Suprapubic skin (tissue), 4 donors: ENCODE measurements around the gene CCDC88C. TPM values are rescaled to one million over a fixed set of nuclear protein-coding genes. Genes with fewer than 3 reads are reported as not detected.

Source experiments
- DNase-seq, 2 donors: peaks; one replicate each; pipeline ENCODE4 v3.0.0-alpha.2; 2019; ENCODE audit warnings: low spot score in 2 of 2
- H3K27ac ChIP-seq: fragments of 200-600 bp; sonication (generic); one replicate; pipeline ENCODE4 v1.5.1; 2019
- H3K27me3 ChIP-seq: fragments of 200-600 bp; sonication (generic); one replicate; pipeline ENCODE4 v1.5.1; 2019
- H3K36me3 ChIP-seq: fragments of 200-600 bp; sonication (generic); one replicate; pipeline ENCODE4 v1.5.1; 2019
- H3K4me1 ChIP-seq: fragments of 200-600 bp; sonication (generic); one replicate; pipeline ENCODE4 v1.5.1; 2019
- H3K4me3 ChIP-seq: fragments of 200-600 bp; sonication (generic); one replicate; pipeline ENCODE4 v1.5.1; 2019; ENCODE audit warnings: mild to moderate bottlenecking
- H3K9me3 ChIP-seq: fragments of 200-600 bp; sonication (generic); one replicate; pipeline ENCODE4 v1.5.1; 2019
- EP300 ChIP-seq: sonication (generic); formaldehyde crosslinking; IDR thresholded peaks from one replicate; pipeline ENCODE4 v1.6.1; 2017; ENCODE audit warnings: antibody characterized with exemption
- POLR2A ChIP-seq, 2 donors: fragments of 450-650 bp; IDR thresholded peaks; one replicate each; pipeline ENCODE4 v1.6.1; 2017; ENCODE audit warnings: antibody characterized with exemption in 2 of 2, mild to moderate bottlenecking in 2 of 2, moderate library complexity in 2 of 2
- POLR2AphosphoS5 ChIP-seq, 3 donors: sonication (generic); formaldehyde crosslinking; IDR thresholded peaks; one replicate each; pipeline ENCODE4 v1.6.1; 2017; ENCODE audit warnings: antibody characterized with exemption in 3 of 3
- WGBS: methylation state at CpG from one replicate; pipeline ENCODE4 v1.1.5; 2018; 5-methylcytosine and 5-hydroxymethylcytosine counted together
- total RNA-seq, 4 donors: library from RNA; depleted of rRNA; stranded (reverse); fragments of >200 nt; gene quantifications; one replicate each; pipeline ENCODE4 v1.1.0, GENCODE V29; 2016
- TF ChIP-seq, protein P1 (sequence below), 2 donors: fragments of 200-600 bp in 1 of 2; fragments of 450-650 bp in 1 of 2; sonication (generic) in 1 of 2; IDR thresholded peaks; one replicate each; pipeline ENCODE4 v1.5.1; 2016 to 2019; ENCODE audit warnings: antibody characterized with exemption in 2 of 2, mild to moderate bottlenecking in 1 of 2, moderate library complexity in 1 of 2

Gene CCDC88C
- total RNA-seq, 4 donors from 2014 or later = 16.6 to 25.0 (median 22.8) TPM

- no peak for DNase-seq
- H3K36me3 ChIP-seq = no peaks in the 10 kb centered on the region
- H3K4me3 ChIP-seq = no peak overlapping the region
- H3K27ac ChIP-seq = no peak overlapping the region
- H3K27me3 ChIP-seq = no peaks in the 10 kb centered on the region
- no peak for TF ChIP-seq POLR2A (IDR thresholded peaks at IDR 0.05)
- TF ChIP-seq, protein P1, sequence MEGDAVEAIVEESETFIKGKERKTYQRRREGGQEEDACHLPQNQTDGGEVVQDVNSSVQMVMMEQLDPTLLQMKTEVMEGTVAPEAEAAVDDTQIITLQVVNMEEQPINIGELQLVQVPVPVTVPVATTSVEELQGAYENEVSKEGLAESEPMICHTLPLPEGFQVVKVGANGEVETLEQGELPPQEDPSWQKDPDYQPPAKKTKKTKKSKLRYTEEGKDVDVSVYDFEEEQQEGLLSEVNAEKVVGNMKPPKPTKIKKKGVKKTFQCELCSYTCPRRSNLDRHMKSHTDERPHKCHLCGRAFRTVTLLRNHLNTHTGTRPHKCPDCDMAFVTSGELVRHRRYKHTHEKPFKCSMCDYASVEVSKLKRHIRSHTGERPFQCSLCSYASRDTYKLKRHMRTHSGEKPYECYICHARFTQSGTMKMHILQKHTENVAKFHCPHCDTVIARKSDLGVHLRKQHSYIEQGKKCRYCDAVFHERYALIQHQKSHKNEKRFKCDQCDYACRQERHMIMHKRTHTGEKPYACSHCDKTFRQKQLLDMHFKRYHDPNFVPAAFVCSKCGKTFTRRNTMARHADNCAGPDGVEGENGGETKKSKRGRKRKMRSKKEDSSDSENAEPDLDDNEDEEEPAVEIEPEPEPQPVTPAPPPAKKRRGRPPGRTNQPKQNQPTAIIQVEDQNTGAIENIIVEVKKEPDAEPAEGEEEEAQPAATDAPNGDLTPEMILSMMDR (IDR thresholded peaks at IDR 0.05) = no peak
- no peak for TF ChIP-seq POLR2AphosphoS5 (IDR thresholded peaks at IDR 0.05)
- TF ChIP-seq EP300 = no peak
- peaks cover 31% of the 10 kb centered on the region for H3K4me1 ChIP-seq
- WGBS = 72% methylated on average over 2 of the region's 2 CpGs
- H3K9me3 ChIP-seq = no peaks in the 10 kb centered on the region
Observed at GRCh38 chr14:91420686-91421085, 3.1 kb upstream of the CCDC88C start.

DNA sequence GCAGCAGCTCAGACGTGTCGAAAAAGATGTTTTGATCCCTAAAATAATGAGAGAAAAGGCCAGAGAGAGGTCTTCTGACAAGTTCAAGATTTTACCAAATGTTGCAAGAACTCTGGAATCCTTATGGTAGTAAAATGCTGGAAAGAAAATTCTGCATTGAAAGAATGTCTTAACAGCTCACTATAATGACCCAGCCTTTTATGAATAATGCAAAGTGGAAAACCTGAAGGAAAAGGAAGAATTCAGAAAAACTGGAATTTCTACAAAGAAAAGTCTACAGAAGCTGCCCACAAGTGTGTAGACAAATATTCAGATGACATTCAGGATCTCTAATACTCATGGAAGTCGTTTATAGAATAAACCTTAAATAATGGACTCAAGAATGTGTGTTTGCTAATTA, 1.8 kb upstream of the CCDC88C start:
- DNase-seq = no peak
- WGBS = 39% methylated on average over 3 of the region's 3 CpGs
- H3K9me3 ChIP-seq = no peaks in the 10 kb centered on the region
- no peaks in the 10 kb centered on the region for H3K27me3 ChIP-seq
- no peak for TF ChIP-seq POLR2A (IDR thresholded peaks at IDR 0.05)
- TF ChIP-seq EP300 = no peak
- TF ChIP-seq, protein P1 (IDR thresholded peaks at IDR 0.05) = no peak
- TF ChIP-seq POLR2AphosphoS5 (IDR thresholded peaks at IDR 0.05) = no peak
- H3K4me3 ChIP-seq = no peak overlapping the region
- H3K27ac ChIP-seq = no peak overlapping the region
- H3K4me1 ChIP-seq = peaks cover 35% of the 10 kb centered on the region
- no peaks in the 10 kb centered on the region for H3K36me3 ChIP-seq

- DNase-seq = no peak
- Histone ChIP-seq H3K4me3 (peak overlapping the region; percentile 65), H3K9me3 (no peaks in the 10 kb centered on the region), H3K36me3 (no peaks in the 10 kb centered on the region), H3K27me3 (no peaks in the 10 kb centered on the region), H3K27ac (no peak overlapping the region), H3K4me1 (peaks cover 35% of the 10 kb centered on the region)
- no peak for TF ChIP-seq POLR2AphosphoS5 (IDR thresholded peaks at IDR 0.05)
- no peak for TF ChIP-seq EP300
- TF ChIP-seq, protein P1 (IDR thresholded peaks at IDR 0.05) = no peak
- no peak for TF ChIP-seq POLR2A (IDR thresholded peaks at IDR 0.05)
- 34% methylated on average over 12 of the region's 12 CpGs for WGBS
Observed at GRCh38 chr14:91419044-91419397, 1.4 kb upstream of the CCDC88C start.

GRCh38 chr14:91418387-91419043, 895 bp upstream of the CCDC88C start:
- H3K27ac ChIP-seq = no peak overlapping the region
- peak overlapping the region; percentile 65 for H3K4me3 ChIP-seq
- H3K4me1 ChIP-seq = peaks cover 35% of the 10 kb centered on the region
- H3K36me3 ChIP-seq = no peaks in the 10 kb centered on the region
- H3K27me3 ChIP-seq = no peaks in the 10 kb centered on the region
- H3K9me3 ChIP-seq = no peaks in the 10 kb centered on the region
- peak in 1 of 2 donors; percentile 80 for DNase-seq
- no peak for TF ChIP-seq EP300
- TF ChIP-seq, protein P1 (IDR thresholded peaks at IDR 0.05) = peak; percentile 95 to 98
- no peak for TF ChIP-seq POLR2AphosphoS5 (IDR thresholded peaks at IDR 0.05)
- TF ChIP-seq POLR2A (IDR thresholded peaks at IDR 0.05) = no peak
- 0% methylated on average over 22 of the region's 42 CpGs for WGBS

DNA sequence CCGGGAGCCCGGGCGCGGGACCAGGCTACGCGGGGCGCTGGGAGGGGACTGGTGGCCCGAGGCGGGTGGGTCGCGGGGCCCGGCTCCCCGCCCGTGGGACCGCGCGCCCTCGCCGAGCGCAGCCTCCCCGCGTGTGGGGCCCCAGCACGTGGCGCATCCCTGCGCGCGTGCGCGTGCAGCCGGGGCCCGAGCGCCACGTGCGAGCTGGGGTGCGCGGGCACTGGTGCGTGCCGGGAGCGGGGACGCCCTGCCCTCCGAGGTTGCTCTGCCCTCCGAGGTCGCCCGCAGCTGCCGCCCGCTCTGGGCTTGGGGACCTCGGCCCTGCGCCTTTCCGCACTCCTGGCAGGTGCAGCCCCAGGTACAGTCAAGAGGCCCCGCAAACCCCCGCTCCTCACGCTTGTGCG, 365 bp upstream of the CCDC88C start:
- no peak overlapping the region for H3K27ac ChIP-seq
- no peak for DNase-seq
- 0% methylated on average over 7 of the region's 53 CpGs for WGBS

More for the DNA sequence above, 365 bp upstream of the CCDC88C start:
- H3K36me3 ChIP-seq = no peaks in the 10 kb centered on the region
- H3K9me3 ChIP-seq = no peaks in the 10 kb centered on the region
- peaks cover 35% of the 10 kb centered on the region for H3K4me1 ChIP-seq
- peak overlapping the region; percentile 65 for H3K4me3 ChIP-seq
- no peaks in the 10 kb centered on the region for H3K27me3 ChIP-seq
- TF ChIP-seq, protein P1 (IDR thresholded peaks at IDR 0.05) = no peak
- TF ChIP-seq POLR2A (IDR thresholded peaks at IDR 0.05) (no peak), EP300 (no peak), POLR2AphosphoS5 (IDR thresholded peaks at IDR 0.05) (no peak)
